Tibial nerve (tissue), 4 donors: ENCODE data around the gene EMP2. TPM values are rescaled to one million over a fixed set of nuclear protein-coding genes. Genes with fewer than 3 reads are reported as not detected.

Experiments used
- DNase-seq, 2 donors: peaks; one replicate each; pipeline ENCODE4 v3.0.0-alpha.2; 2019; ENCODE audit warnings: low spot score in 2 of 2
- H3K27ac ChIP-seq, 4 donors: fragments of 200-600 bp; sonication (generic) in 3 of 4; one replicate each; pipeline ENCODE4 v1.5.1; 2017 to 2019; ENCODE audit warnings: mild to moderate bottlenecking in 1 of 4
- H3K27me3 ChIP-seq, 2 donors: fragments of 200-600 bp; sonication (generic) in 1 of 2; one replicate each; pipeline versions ENCODE4 v1.5.1 to v1.6.0; 2017 to 2019
- H3K36me3 ChIP-seq, 3 donors: fragments of 200-600 bp; sonication (generic); one replicate each; pipeline ENCODE4 v1.5.1; 2018 to 2019
- H3K4me1 ChIP-seq, 4 donors: fragments of 200-600 bp; sonication (generic) in 3 of 4; one replicate each; pipeline ENCODE4 v1.5.1; 2017 to 2019
- H3K4me3 ChIP-seq, 4 donors: fragments of 200-600 bp; sonication (generic) in 3 of 4; one replicate each; pipeline ENCODE4 v1.5.1; 2017 to 2019; ENCODE audit warnings: mild to moderate bottlenecking in 1 of 4, moderate library complexity in 1 of 4
- H3K9me3 ChIP-seq, 4 donors: fragments of 200-600 bp; sonication (generic) in 3 of 4; one replicate each; pipeline ENCODE4 v1.5.1; 2017 to 2019
- EP300 ChIP-seq, 2 donors: sonication (generic); formaldehyde crosslinking; IDR thresholded peaks; one replicate each; pipeline ENCODE4 v1.6.1; 2017; ENCODE audit warnings: antibody characterized with exemption in 2 of 2, mild to moderate bottlenecking in 1 of 2
- POLR2A ChIP-seq, 2 donors: fragments of 450-650 bp; IDR thresholded peaks; one replicate each; pipeline ENCODE4 v1.6.1; 2017; ENCODE audit warnings: antibody characterized with exemption in 2 of 2, mild to moderate bottlenecking in 2 of 2, moderate library complexity in 2 of 2
- WGBS, 2 donors: methylation state at CpG; one replicate each; pipeline ENCODE4 v1.1.5; 2018; 5-methylcytosine and 5-hydroxymethylcytosine counted together
- total RNA-seq, 4 donors: library from RNA; depleted of rRNA; stranded (reverse); fragments of >200 nt; gene quantifications; one replicate each; pipeline ENCODE4 v1.1.0, GENCODE V29; 2016
- TF ChIP-seq, protein P1 (sequence below), 5 experiments: fragments of 200-600 bp in 3 of 5; fragments of 450-650 bp in 2 of 5; sonication (generic) in 3 of 5; IDR thresholded peaks; one replicate each; pipeline ENCODE4 v1.5.1; 2016 to 2019; ENCODE audit warnings: antibody characterized with exemption in 5 of 5, mild to moderate bottlenecking in 3 of 5, moderate library complexity in 2 of 5

Gene EMP2
- total RNA-seq, 4 donors from 2014 or later, result 60.5 to 72.1 (median 65.5) TPM

- WGBS, 2 donors, result 75 to 85% methylated on average over 5 of the region's 5 CpGs
- Histone ChIP-seq H3K36me3 (peaks cover 0 to 14% (median 0%) of the 10 kb centered on the region in 3 donors), H3K4me1 (peaks cover 0 to 9% (median 4%) of the 10 kb centered on the region in 4 donors), H3K4me3 (no peak overlapping the region), H3K9me3 (peaks cover 0 to 8% (median 0%) of the 10 kb centered on the region in 4 donors), H3K27me3 (no peaks in the 10 kb centered on the region), H3K27ac (no peak overlapping the region)
- no peak for DNase-seq
- TF ChIP-seq EP300 (IDR thresholded peaks at IDR 0.05) (no peak), POLR2A (IDR thresholded peaks at IDR 0.05) (no peak)
- TF ChIP-seq, protein P1, sequence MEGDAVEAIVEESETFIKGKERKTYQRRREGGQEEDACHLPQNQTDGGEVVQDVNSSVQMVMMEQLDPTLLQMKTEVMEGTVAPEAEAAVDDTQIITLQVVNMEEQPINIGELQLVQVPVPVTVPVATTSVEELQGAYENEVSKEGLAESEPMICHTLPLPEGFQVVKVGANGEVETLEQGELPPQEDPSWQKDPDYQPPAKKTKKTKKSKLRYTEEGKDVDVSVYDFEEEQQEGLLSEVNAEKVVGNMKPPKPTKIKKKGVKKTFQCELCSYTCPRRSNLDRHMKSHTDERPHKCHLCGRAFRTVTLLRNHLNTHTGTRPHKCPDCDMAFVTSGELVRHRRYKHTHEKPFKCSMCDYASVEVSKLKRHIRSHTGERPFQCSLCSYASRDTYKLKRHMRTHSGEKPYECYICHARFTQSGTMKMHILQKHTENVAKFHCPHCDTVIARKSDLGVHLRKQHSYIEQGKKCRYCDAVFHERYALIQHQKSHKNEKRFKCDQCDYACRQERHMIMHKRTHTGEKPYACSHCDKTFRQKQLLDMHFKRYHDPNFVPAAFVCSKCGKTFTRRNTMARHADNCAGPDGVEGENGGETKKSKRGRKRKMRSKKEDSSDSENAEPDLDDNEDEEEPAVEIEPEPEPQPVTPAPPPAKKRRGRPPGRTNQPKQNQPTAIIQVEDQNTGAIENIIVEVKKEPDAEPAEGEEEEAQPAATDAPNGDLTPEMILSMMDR (IDR thresholded peaks at IDR 0.05), result no peak
Observed at GRCh38 chr16:10494343-10495030, 85.9 kb downstream of the EMP2 start.

DNA sequence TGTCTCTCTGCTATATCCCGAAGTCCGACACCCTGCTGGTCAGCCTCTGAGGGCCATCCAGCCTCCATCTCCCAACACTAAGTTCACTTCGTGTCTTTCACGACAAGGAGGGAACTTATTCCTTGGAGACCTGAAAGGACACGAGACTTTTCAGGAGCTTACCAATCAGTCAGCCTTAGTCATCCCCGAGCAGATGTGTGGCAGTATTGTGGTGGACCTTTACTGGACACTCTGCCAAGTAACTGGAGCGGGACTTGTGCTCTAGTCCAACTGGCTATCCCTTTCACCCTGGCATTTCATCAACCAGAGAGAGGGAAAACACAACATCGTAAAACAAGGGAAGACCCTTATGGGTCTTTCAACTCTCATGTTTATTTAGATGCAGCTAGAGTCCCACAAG, 87.1 kb downstream of the EMP2 start:
- no peak for TF ChIP-seq EP300 (IDR thresholded peaks at IDR 0.05)
- TF ChIP-seq, protein P1 (IDR thresholded peaks at IDR 0.05), result no peak
- TF ChIP-seq POLR2A (IDR thresholded peaks at IDR 0.05), result no peak
- WGBS, 2 donors, result 87 to 93% methylated on average over 8 of the region's 8 CpGs
- no peak for DNase-seq
- H3K4me3 ChIP-seq, result no peak overlapping the region
- H3K27me3 ChIP-seq, result no peaks in the 10 kb centered on the region
- H3K27ac ChIP-seq, result no peak overlapping the region
- peaks cover 0 to 8% (median 0%) of the 10 kb centered on the region in 4 donors for H3K9me3 ChIP-seq
- peaks cover 0 to 9% (median 4%) of the 10 kb centered on the region in 4 donors for H3K4me1 ChIP-seq
- H3K36me3 ChIP-seq, result peaks cover 0 to 14% (median 0%) of the 10 kb centered on the region in 3 donors

DNA sequence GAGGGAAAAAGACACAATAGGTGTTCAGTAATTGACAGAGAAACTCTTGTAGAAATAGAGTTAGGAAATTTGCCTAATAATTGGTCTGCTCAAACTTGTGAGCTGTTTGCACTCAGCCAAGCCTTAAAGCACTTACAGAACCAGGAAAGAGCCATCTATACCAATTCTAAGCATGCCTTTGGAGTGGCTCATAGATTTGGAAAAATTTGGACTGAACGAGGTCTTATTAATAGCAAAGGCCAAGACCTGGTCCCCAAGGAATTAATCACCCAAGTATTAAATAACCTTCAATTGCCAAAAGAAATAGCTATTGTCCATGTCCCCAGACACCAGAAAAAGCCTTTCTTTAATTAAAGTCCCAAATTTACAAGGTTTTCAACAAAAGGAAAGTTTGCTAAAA, 90.3 kb downstream of the EMP2 start:
- Histone ChIP-seq H3K4me3 (no peak overlapping the region), H3K27me3 (no peaks in the 10 kb centered on the region), H3K4me1 (peaks cover 0 to 9% (median 4%) of the 10 kb centered on the region in 4 donors), H3K27ac (no peak overlapping the region), H3K36me3 (peaks cover 0 to 20% (median 0%) of the 10 kb centered on the region in 3 donors), H3K9me3 (peaks cover 0 to 7% (median 0%) of the 10 kb centered on the region in 4 donors)
- TF ChIP-seq, protein P1 (IDR thresholded peaks at IDR 0.05), result no peak
- no peak for DNase-seq
- 15 to 18% methylated on average over 1 of the region's 1 CpG for WGBS, 2 donors

DNA sequence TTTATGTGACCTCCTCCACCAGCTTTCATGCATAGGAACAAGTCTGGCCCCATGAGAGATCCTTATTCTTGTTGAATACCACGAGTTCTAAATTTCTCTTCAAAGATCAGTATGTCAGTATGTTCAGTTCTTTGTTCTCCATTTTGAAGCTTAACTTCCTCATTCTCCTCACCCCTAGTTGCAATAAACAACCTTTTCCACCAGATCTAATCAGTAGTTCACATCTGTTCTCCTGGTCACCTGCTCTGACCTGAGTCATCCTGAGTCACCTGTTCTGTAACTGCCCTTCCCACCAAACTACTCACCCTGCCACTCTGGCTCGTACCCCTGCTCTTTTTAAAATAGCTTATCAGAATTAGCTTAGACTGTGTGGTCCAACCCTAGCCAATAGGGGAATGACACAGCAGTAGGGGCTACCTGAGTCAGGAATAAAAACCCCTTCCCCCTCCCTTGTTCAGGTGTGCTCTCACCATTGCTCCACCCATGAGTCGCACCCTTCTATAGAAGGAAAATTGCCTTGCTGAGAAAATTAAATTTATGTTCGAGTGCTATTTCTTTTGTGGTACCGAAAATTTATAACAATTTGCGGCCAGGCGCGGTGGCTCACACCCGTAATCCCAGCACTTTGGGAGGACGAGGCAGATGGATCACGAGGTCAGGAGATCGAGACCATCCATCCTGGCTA, 94.6 kb downstream of the EMP2 start:
- Histone ChIP-seq H3K27me3 (no peaks in the 10 kb centered on the region), H3K9me3 (peaks cover 0 to 4% (median 0%) of the 10 kb centered on the region in 4 donors), H3K36me3 (peaks cover 0 to 47% (median 3%) of the 10 kb centered on the region in 3 donors), H3K27ac (no peak overlapping the region), H3K4me3 (no peak overlapping the region), H3K4me1 (peaks cover 0 to 9% (median 4%) of the 10 kb centered on the region in 4 donors)
- no peak for DNase-seq
- TF ChIP-seq POLR2A (IDR thresholded peaks at IDR 0.05), result no peak
- TF ChIP-seq EP300 (IDR thresholded peaks at IDR 0.05), result no peak
- TF ChIP-seq, protein P1 (IDR thresholded peaks at IDR 0.05), result no peak
- WGBS, 2 donors, result 95 to 96% methylated on average over 12 of the region's 12 CpGs

DNA sequence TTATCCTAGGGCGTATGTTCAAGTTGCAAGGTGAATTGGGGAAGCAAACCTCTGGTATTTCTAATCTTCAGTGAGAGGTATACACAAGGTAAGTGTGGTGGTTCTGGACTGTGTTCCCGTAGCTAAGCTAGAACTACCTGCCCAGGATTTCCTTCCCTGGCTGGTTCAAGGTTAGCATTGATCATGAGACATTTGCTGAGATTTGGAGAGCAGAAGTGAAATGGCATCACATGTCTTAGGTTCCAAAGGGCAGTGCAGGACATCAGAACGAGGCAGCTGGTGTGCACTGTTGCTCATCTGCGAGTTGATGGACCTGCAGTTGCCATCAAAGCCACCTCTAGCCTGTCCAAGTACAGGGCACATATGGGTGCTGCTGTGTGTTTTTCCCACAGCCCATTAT, 95.2 kb downstream of the EMP2 start:
- no peak overlapping the region for H3K4me3 ChIP-seq
- peaks cover 0 to 5% (median 2%) of the 10 kb centered on the region in 4 donors for H3K4me1 ChIP-seq
- TF ChIP-seq, protein P1 (IDR thresholded peaks at IDR 0.05), result no peak
- no peak for TF ChIP-seq EP300 (IDR thresholded peaks at IDR 0.05)
- TF ChIP-seq POLR2A (IDR thresholded peaks at IDR 0.05), result no peak
- DNase-seq, result no peak
- H3K36me3 ChIP-seq, result peaks cover 0 to 54% (median 3%) of the 10 kb centered on the region in 3 donors
- H3K27me3 ChIP-seq, result no peaks in the 10 kb centered on the region
- H3K27ac ChIP-seq, result no peak overlapping the region
- peaks cover 0 to 4% (median 0%) of the 10 kb centered on the region in 4 donors for H3K9me3 ChIP-seq
- WGBS, 2 donors, result 95 to 96% methylated on average over 4 of the region's 4 CpGs
